Measurements from ENCODE around the gene MAP1LC3B2. TPM values are rescaled to one million over a fixed set of nuclear protein-coding genes. Genes with fewer than 3 reads are reported as not detected.

The MAP1LC3B2 gene
- total and polyA plus RNA-seq, 8 donors, result 0.49 to 1.8 (median 0.68) TPM; not detected in 2

DNA sequence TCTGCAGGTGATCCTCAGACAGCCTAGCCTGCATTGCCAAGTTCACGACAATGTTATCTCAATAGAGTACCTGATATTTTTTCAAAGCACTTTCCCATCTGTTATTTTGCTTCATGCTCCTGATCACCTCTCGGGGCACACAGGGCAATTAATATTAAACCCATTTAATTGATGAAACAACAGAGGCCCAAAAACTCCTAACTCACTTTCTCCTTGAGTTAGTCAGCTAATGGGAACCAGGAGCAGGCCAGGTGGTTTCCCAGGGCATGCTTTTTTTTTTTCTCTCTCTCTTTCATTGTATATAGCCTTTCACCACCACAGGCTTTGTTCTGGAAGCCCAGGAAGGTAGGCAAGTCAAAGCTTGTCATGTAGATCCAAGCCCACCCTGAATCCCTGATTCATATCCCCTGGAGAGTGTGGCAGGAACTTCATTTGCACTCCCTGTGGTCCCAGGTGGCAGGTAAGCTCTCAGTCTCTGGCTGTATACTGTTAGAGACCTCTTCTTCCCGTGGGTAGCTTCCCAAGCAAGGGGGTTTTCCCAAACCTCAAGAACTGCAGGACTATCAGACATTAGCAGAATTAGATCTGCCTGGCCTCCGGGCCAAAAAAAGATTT lies 41.6 kb upstream of the MAP1LC3B2 start:
- intact Hi-C loops (cut with DNase I), result no loop called here
- Histone ChIP-seq H3K9me3 (no peaks in the 10 kb centered on the region), H3K4me3 (no peak overlapping the region), H3K36me3 (no peaks in the 10 kb centered on the region), H3K4me1 (no peaks in the 10 kb centered on the region), H3K27me3 (no peaks in the 10 kb centered on the region), H3K27ac (no peak overlapping the region)
- no peak for FAIRE-seq
- 54 to 62% methylated on average over 4 of the region's 4 CpGs for WGBS, 2 donors
- DNase-seq, result no peak
- TF ChIP-seq, protein P1, sequence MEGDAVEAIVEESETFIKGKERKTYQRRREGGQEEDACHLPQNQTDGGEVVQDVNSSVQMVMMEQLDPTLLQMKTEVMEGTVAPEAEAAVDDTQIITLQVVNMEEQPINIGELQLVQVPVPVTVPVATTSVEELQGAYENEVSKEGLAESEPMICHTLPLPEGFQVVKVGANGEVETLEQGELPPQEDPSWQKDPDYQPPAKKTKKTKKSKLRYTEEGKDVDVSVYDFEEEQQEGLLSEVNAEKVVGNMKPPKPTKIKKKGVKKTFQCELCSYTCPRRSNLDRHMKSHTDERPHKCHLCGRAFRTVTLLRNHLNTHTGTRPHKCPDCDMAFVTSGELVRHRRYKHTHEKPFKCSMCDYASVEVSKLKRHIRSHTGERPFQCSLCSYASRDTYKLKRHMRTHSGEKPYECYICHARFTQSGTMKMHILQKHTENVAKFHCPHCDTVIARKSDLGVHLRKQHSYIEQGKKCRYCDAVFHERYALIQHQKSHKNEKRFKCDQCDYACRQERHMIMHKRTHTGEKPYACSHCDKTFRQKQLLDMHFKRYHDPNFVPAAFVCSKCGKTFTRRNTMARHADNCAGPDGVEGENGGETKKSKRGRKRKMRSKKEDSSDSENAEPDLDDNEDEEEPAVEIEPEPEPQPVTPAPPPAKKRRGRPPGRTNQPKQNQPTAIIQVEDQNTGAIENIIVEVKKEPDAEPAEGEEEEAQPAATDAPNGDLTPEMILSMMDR (IDR thresholded peaks at IDR 0.05), result no peak
- ATAC-seq, result no peak

DNA sequence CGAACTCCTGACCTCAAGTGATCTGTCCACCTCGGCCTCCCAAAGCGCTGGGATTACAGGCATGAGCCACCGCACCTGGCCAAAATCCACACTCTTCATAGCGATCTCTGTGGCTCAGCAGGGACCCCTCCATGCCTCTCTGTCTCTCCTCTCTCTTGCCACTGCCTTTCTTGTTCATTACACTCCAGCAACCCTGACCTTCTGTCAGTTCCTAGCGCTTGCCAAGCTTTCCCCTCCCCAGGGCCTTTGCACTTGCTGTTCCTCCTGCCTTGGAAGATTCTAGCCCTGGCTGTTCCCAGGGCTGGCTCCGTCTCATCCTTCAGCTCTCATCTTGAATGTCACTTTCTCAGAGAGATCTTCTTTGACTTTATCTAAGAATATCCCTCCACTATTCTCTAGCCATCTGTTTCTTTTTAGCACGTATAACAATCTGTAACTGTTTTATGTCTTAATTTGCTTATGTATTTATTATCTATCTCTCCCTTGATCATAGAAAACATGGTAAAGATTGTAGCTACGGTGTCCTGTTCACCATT lies 38.9 kb upstream of the MAP1LC3B2 start:
- 94 to 96% methylated on average over 9 of the region's 9 CpGs for WGBS, 2 donors
- FAIRE-seq (no peak), ATAC-seq (no peak), DNase-seq (no peak)
- no peaks in the 10 kb centered on the region for H3K9me3 ChIP-seq
- no peak overlapping the region for H3K27ac ChIP-seq
- H3K4me3 ChIP-seq, result no peak overlapping the region
- peaks cover 0 to 4% (median 0%) of the 10 kb centered on the region in 3 donors for H3K4me1 ChIP-seq
- H3K36me3 ChIP-seq, result no peaks in the 10 kb centered on the region
- no peaks in the 10 kb centered on the region for H3K27me3 ChIP-seq
- intact Hi-C loops (cut with DNase I), result no loop called here
- TF ChIP-seq, protein P1 (IDR thresholded peaks at IDR 0.05), result no peak

DNA sequence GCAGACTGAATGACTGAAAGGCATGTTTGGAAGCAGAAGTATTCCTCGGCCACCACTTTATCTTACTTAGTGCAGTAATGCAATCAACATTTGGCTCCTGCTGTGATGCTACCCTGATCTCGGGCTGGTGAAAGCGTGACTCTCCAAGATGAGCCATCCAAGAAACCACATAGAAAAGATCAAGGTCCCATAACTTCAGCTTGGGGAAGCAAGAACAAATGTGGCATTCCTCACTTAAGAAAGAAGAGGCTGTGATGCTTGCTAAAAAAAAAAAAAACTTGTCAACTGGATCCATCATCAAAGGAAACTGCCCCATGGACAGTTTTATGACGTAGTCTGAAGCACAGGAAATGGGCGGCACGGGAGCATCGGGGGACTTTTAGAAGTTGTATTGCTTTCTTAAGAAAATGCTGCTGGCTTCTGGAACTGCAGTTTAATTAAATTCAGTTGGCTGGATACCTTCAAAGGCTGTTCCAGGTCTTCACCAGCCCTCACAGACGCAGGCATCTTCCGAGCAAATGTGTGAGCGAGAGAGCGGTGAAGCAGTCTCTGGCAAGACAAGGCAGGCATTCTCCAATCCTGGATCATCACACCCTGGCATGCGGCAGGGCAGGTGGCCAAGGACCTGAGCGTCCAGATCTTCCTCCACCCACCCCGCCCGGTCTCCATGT lies 38.2 kb upstream of the MAP1LC3B2 start:
- TF ChIP-seq, protein P1 (IDR thresholded peaks at IDR 0.05), result no peak
- ATAC-seq, result no peak
- Histone ChIP-seq H3K27me3 (no peaks in the 10 kb centered on the region), H3K27ac (no peak overlapping the region), H3K4me1 (peaks cover 0 to 8% (median 4%) of the 10 kb centered on the region in 3 donors), H3K36me3 (no peaks in the 10 kb centered on the region), H3K9me3 (no peaks in the 10 kb centered on the region), H3K4me3 (no peak overlapping the region)
- intact Hi-C loops (cut with DNase I), result no loop called here
- no peak for FAIRE-seq
- no peak for DNase-seq
- WGBS, 2 donors, result 79 to 81% methylated on average over 15 of the region's 15 CpGs

DNA sequence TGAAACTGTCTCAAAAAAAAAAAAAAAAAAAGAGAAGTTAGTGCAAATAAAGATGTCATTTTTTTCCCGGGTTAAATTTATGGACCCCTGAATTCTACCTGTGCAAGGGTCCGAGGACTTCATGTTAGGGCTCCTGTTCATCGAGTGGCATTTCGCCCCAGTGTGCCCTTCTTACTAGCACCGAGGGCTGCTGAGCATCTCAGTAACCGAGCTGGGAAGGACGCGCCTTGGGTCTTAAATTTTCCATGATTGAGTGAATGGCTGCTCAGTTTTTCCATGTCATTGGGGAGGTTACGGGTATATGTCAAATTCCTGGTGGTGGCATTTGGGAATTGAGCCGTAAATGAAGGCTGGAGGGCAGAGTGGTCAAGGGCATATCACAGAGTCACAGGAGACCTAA lies 34.9 kb upstream of the MAP1LC3B2 start:
- no peak for FAIRE-seq

More for the DNA sequence above, 34.9 kb upstream of the MAP1LC3B2 start:
- ATAC-seq (no peak), DNase-seq (no peak)
- Histone ChIP-seq H3K27ac (no peak overlapping the region), H3K4me1 (peaks cover 5 to 17% (median 14%) of the 10 kb centered on the region in 3 donors), H3K4me3 (no peak overlapping the region), H3K36me3 (no peaks in the 10 kb centered on the region), H3K9me3 (no peaks in the 10 kb centered on the region), H3K27me3 (no peaks in the 10 kb centered on the region)
- WGBS, 2 donors, result 91 to 98% methylated on average over 10 of the region's 10 CpGs
- intact Hi-C loops (cut with DNase I), result no loop called here
- TF ChIP-seq, protein P1 (IDR thresholded peaks at IDR 0.05), result no peak

All from pancreas (tissue), 10 donors.